AG04450 (cell line): ENCODE measurements around the gene UBE2F. TPM values are rescaled to one million over a fixed set of nuclear protein-coding genes. Genes with fewer than 3 reads are reported as not detected.

Experiments used
- CTCF ChIA-PET: fragments of 300-600, 350-600 bp; formaldehyde crosslinking; extraction: SDS; loops from one replicate; lab custom pipeline; 2022; ENCODE audit warnings: antibody characterized with exemption, inconsistent platforms; lab: Charles Lee
- POLR2A ChIA-PET: fragments of 350-600 bp; formaldehyde crosslinking; extraction: SDS; loops from one replicate; lab custom pipeline; 2021; ENCODE audit warnings: antibody characterized with exemption, inconsistent platforms; lab: Yijun Ruan, JAX
- DNase-seq: peaks from one replicate; pipeline ENCODE4 v3.0.0-alpha.2; 2011; ENCODE audit warnings: low read depth, low spot score
- H3K27ac ChIP-seq: one replicate; pipeline ENCODE4 v1.5.1; 2012; ENCODE audit warnings: low read depth, low read length, control low read depth
- H3K27me3 ChIP-seq: one replicate; pipeline ENCODE4 v1.6.0; 2012; ENCODE audit warnings: low read length; ENCODE audit not compliant: control insufficient read depth, insufficient read depth
- H3K4me3 ChIP-seq: 2 replicates; pipeline ENCODE4 v1.5.1; 2011; ENCODE audit warnings: mild to moderate bottlenecking, low read depth, low read length, control low read depth
- H3K9me3 ChIP-seq: 2 replicates; pipeline ENCODE4 v1.5.1; 2012; ENCODE audit warnings: low read length; ENCODE audit not compliant: control insufficient read depth, insufficient read depth
- CTCF ChIP-seq: IDR thresholded peaks from 2 replicates; pipeline ENCODE4 v1.5.1; 2011; ENCODE audit warnings: low read depth, low read length, control low read depth, inconsistent platforms
- polyA plus RNA-seq: library from polyadenylated mRNA; depleted of rRNA; stranded (reverse); fragments of >200 nt; gene quantifications from 2 replicates; pipeline ENCODE4 v1.2.3, GENCODE V29; 2011

Gene UBE2F
- polyA plus RNA-seq, 1 experiment = 119 TPM

GRCh38 chr2:238003234-238004031, 36.6 kb downstream of the UBE2F start:
- POLR2A ChIA-PET = no interaction called here
- TF ChIP-seq CTCF = no peak
- CTCF ChIA-PET = interaction anchor here (0.7 kb wide), 1 partner anchor 11 kb away, joined by 3 read pairs; no protein-coding TSS in a partner anchor
- H3K9me3 ChIP-seq = peaks cover 3% of the 10 kb centered on the region; the same call in 1 of the 2 replicates
- H3K27ac ChIP-seq = no peak overlapping the region
- no peaks in the 10 kb centered on the region for H3K27me3 ChIP-seq
- no peak overlapping the region for H3K4me3 ChIP-seq
- DNase-seq = no peak

- no peak overlapping the region for H3K27ac ChIP-seq
- DNase-seq = no peak
- POLR2A ChIA-PET = no interaction called here
- H3K4me3 ChIP-seq = no peak overlapping the region
- CTCF ChIA-PET = no interaction called here
- H3K27me3 ChIP-seq = no peaks in the 10 kb centered on the region
- H3K9me3 ChIP-seq = peaks cover under 1% of the 10 kb centered on the region; the same call in 1 of the 2 replicates
- TF ChIP-seq CTCF = no peak
Observed at GRCh38 chr2:238004077-238004830, 37.4 kb downstream of the UBE2F start.

- ChIA-PET POLR2A (no interaction called here), CTCF (no interaction called here)
- no peaks in the 10 kb centered on the region for H3K27me3 ChIP-seq
- H3K4me3 ChIP-seq = no peak overlapping the region
- no peak for TF ChIP-seq CTCF
- H3K27ac ChIP-seq = no peak overlapping the region
- H3K9me3 ChIP-seq = no peaks in the 10 kb centered on the region
- no peak for DNase-seq
Observed at GRCh38 chr2:238005528-238005927, 38.7 kb downstream of the UBE2F start.

- no peak for DNase-seq
- H3K27me3 ChIP-seq = no peaks in the 10 kb centered on the region
- no peak overlapping the region for H3K4me3 ChIP-seq
- H3K27ac ChIP-seq = no peak overlapping the region
- ChIA-PET CTCF (no interaction called here), POLR2A (no interaction called here)
- TF ChIP-seq CTCF = no peak
- no peaks in the 10 kb centered on the region for H3K9me3 ChIP-seq
Observed at GRCh38 chr2:238006510-238006909, 39.7 kb downstream of the UBE2F start.

GRCh38 chr2:238007924-238008323, 41.1 kb downstream of the UBE2F start:
- Histone ChIP-seq H3K4me3 (no peak overlapping the region), H3K27me3 (no peaks in the 10 kb centered on the region), H3K9me3 (no peaks in the 10 kb centered on the region), H3K27ac (no peak overlapping the region)
- ChIA-PET CTCF (no interaction called here), POLR2A (no interaction called here)
- no peak for DNase-seq
- no peak for TF ChIP-seq CTCF
